PC-9 (cell line): Measurements from ENCODE around the gene B3GNT3.

Experiments
- CTCF ChIP-seq: fragments of 200-600 bp; sonication (generic); conservative IDR thresholded peaks from 2 replicates; pipeline ENCODE4 v1.6.1; 2017; ENCODE audit warnings: mixed run types, antibody characterized with exemption, mild to moderate bottlenecking, moderate library complexity
- EZH2 ChIP-seq: fragments of 200-600 bp; sonication (generic); IDR thresholded peaks from 2 replicates; pipeline ENCODE4 v1.8.0; 2017; ENCODE audit warnings: antibody characterized with exemption, low read depth

DNA sequence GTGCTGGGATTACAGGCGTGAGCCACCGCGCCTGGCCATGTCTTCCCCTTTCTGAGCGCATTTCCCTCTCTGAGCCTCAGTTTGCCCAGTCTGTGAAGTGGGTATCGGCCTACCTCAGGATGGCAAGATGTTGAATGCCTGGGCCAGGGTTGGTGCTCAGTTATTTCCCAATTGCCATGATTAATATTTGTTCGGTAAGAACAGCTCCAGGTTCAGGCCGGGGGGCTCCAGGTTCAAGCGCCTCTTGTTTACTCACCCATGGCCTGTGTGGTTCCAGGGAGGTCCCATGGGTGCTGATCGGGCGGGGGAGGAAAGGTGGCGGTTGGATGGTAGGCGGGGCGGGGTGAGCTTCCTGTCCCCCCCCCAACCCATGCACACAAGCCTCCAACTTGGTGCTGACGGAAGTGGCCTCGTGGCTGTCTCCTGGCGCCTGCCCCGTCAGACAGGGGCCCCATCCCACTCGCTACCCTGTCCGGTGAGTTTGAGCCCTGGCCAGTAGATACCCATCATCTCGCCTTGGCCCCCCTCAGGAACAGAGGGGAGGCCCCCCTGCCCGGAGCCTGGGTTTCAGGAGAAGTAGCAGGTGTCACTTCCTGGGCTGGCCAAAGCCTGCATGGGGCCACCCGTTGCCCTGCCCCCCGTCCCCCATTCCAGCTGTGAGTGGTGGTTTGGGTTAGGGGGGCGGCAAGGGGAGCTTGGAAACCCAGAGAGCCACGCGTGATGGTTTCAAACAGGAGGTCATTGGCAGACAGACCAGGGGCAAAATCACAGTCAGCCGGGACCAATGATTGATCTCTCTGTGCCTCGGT lies 43.6 kb upstream of the B3GNT3 start, which contains the start of gene FCHO1:
- no peak for TF ChIP-seq EZH2
- no peak for TF ChIP-seq CTCF
